ENCODE results near the gene ADCY4.

GRCh38 chr14:24292118-24292807 lies 42.6 kb downstream of the ADCY4 start:
- TF ChIP-seq CTCF (IDR thresholded peaks at IDR 0.05) = no peak
- no peak for TF ChIP-seq POLR2A (IDR thresholded peaks at IDR 0.05)

All from esophagus squamous epithelium (tissue), 4 donors.